Chondrocyte (in vitro differentiated cells): ENCODE measurements around the gene LRRC8D. TPM values are rescaled to one million over a fixed set of nuclear protein-coding genes. Genes with fewer than 3 reads are reported as not detected.

Experiments
- DNase-seq: peaks from one replicate; pipeline ENCODE4 v3.0.0; 2021; ENCODE audit warnings: mixed read lengths, low spot score
- H3K27ac Mint-ChIP-seq: one replicate; pipeline ENCODE4 v1.8.0; 2021; ENCODE audit warnings: mild to moderate bottlenecking, moderate library complexity, mixed read lengths; ENCODE audit not compliant: unreplicated experiment
- H3K27me3 Mint-ChIP-seq: 2 replicates; pipeline ENCODE4 v1.8.0; 2021; ENCODE audit warnings: low read depth, mixed read lengths
- H3K36me3 Mint-ChIP-seq: 2 replicates; pipeline ENCODE4 v1.8.0; 2021; ENCODE audit warnings: low read depth, mixed read lengths
- H3K4me1 Mint-ChIP-seq: 2 replicates; pipeline ENCODE4 v1.8.0; 2021; ENCODE audit warnings: low read depth, mild to moderate bottlenecking, mixed read lengths
- H3K4me3 Mint-ChIP-seq: one replicate; pipeline ENCODE4 v1.8.0; 2021; ENCODE audit warnings: mild to moderate bottlenecking, moderate library complexity, mixed read lengths; ENCODE audit not compliant: unreplicated experiment
- H3K9me3 Mint-ChIP-seq: 2 replicates; pipeline ENCODE4 v1.8.0; 2021; ENCODE audit warnings: low read depth, mixed read lengths
- CTCF ChIP-seq: fragments of 200-600 bp; sonication (generic); IDR thresholded peaks from 2 replicates; pipeline ENCODE4 v1.5.0; 2021; ENCODE audit warnings: antibody characterized with exemption, mild to moderate bottlenecking, moderate library complexity
- total RNA-seq: library from RNA; stranded (reverse); gene quantifications from 3 replicates; pipeline ENCODE4 v1.2.1, GENCODE V29; 2021

The LRRC8D gene
- total RNA-seq, 1 donor from 2014 or later, result 14.9 TPM

GRCh38 chr1:89939693-89940438, 119.0 kb downstream of the LRRC8D start:
- Mint-ChIP-seq H3K4me3 (no peak overlapping the region), H3K4me1 (peaks cover 25% of the 10 kb centered on the region), H3K27ac (no peak overlapping the region), H3K36me3 (peaks cover 2% of the 10 kb centered on the region), H3K9me3 (no peaks in the 10 kb centered on the region), H3K27me3 (no peaks in the 10 kb centered on the region)
- TF ChIP-seq CTCF, result no peak
- DNase-seq, result no peak

- H3K36me3 Mint-ChIP-seq, result no peaks in the 10 kb centered on the region
- DNase-seq, result no peak
- H3K4me1 Mint-ChIP-seq, result peaks cover 19% of the 10 kb centered on the region
- H3K27ac Mint-ChIP-seq, result no peak overlapping the region
- no peak overlapping the region for H3K4me3 Mint-ChIP-seq
- TF ChIP-seq CTCF, result no peak
- no peaks in the 10 kb centered on the region for H3K27me3 Mint-ChIP-seq
- no peaks in the 10 kb centered on the region for H3K9me3 Mint-ChIP-seq
Measured at GRCh38 chr1:89941110-89941766, 120.4 kb downstream of the LRRC8D start.

- H3K36me3 Mint-ChIP-seq, result no peaks in the 10 kb centered on the region
- H3K27me3 Mint-ChIP-seq, result no peaks in the 10 kb centered on the region
- H3K4me1 Mint-ChIP-seq, result peaks cover 19% of the 10 kb centered on the region
- no peak for DNase-seq
- no peak overlapping the region for H3K4me3 Mint-ChIP-seq
- TF ChIP-seq CTCF, result no peak
- no peaks in the 10 kb centered on the region for H3K9me3 Mint-ChIP-seq
- no peak overlapping the region for H3K27ac Mint-ChIP-seq
Measured at GRCh38 chr1:89942014-89942413, 121.2 kb downstream of the LRRC8D start.

- no peak for TF ChIP-seq CTCF
- Mint-ChIP-seq H3K27ac (no peak overlapping the region), H3K9me3 (no peaks in the 10 kb centered on the region), H3K4me1 (peaks cover 14% of the 10 kb centered on the region), H3K4me3 (no peak overlapping the region), H3K36me3 (no peaks in the 10 kb centered on the region), H3K27me3 (no peaks in the 10 kb centered on the region)
- no peak for DNase-seq
Measured at GRCh38 chr1:89942825-89943658, 122.2 kb downstream of the LRRC8D start.
